ENCODE results near the gene AGO1. TPM values are rescaled to one million over a fixed set of nuclear protein-coding genes. Genes with fewer than 3 reads are reported as not detected.

AGO1 gene
- total RNA-seq, 1 experiment from 2014 or later: 36.2 TPM

DNA sequence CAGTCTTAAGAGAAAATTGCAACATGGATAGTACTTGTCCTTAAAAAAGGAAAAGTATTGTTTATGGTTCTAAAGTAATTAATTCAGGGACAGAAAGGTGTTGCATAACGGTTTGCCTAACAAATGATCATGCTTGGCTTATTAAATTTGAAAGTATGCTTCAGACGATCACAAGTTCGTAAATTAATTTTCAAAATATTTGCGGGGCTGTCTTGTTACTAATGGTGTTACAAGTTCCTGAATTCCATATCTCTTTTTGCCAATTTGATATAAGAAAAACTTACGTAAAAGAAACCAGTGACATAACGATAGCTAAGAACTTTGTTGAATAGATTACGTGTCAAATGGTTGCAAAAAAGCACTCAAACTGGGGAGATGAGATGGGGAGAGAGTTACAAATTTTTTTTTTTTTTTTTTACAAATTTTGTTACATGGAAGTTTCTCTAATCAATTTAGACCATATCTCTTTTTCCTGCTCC, 49.2 kb downstream of the AGO1 start:
- H3K9ac ChIP-seq (ENCODE audit: low read length): peak overlapping the region; percentile 95
- peaks cover 60% of the 10 kb centered on the region for H3K79me2 ChIP-seq (ENCODE audit: insufficient read depth, low read length)
- H3K9me3 ChIP-seq (ENCODE audit: control insufficient read depth in 1 of 2, insufficient read depth in 1 of 2, low read depth in 1 of 2, low read length in 2 of 2): no peaks in the 10 kb centered on the region
- H3K27ac ChIP-seq (ENCODE audit: low read depth, low read length): peak overlapping the region; percentile 99; the same call in 1 of the 2 replicates
- ATAC-seq (no peak), DNase-seq (ENCODE audit: low read depth, low spot score) (no peak)
- H3K4me2 ChIP-seq (ENCODE audit: low read length): peak overlapping the region; percentile 77
- no peaks in the 10 kb centered on the region for H3K36me3 ChIP-seq (ENCODE audit: control insufficient read depth in 1 of 2, insufficient read depth in 2 of 2, low read length in 2 of 2)
- ChIA-PET CTCF (no interaction called here), RAD21 (ENCODE audit: low non-redundant PET in 1 of 2, low total read pairs in 2 of 2, uncharacterized antibody in 2 of 2, unreplicated experiment in 2 of 2) (no interaction called here), POLR2A (no interaction called here)
- H3K4me1 ChIP-seq (ENCODE audit: control insufficient read depth in 1 of 2, insufficient read depth in 2 of 2, low read length in 2 of 2): peaks cover 14% of the 10 kb centered on the region in 2 experiments
- TSS peak; percentile 52 for BruUV-seq (replicated peaks)
- H3K4me3 ChIP-seq (replicated peaks in 1 of 2; ENCODE audit: low read depth in 1 of 2, low read length in 2 of 2): peak overlapping the region; percentile 81 to 100
- intact Hi-C loops (cut with micrococcal nuclease): no loop called here
- H2AFZ ChIP-seq (ENCODE audit: low read depth, low read length, poor library complexity, severe bottlenecking): no peak overlapping the region
- H3K27me3 ChIP-seq (ENCODE audit: insufficient read depth, low read length): no peaks in the 10 kb centered on the region
- no peaks in the 10 kb centered on the region for H3K9me2 ChIP-seq (ENCODE audit: insufficient read depth)
- no peaks in the 10 kb centered on the region; the same call in 1 of the 2 replicates for H4K20me1 ChIP-seq (ENCODE audit: insufficient read depth)
- TF ChIP-seq, protein P1, sequence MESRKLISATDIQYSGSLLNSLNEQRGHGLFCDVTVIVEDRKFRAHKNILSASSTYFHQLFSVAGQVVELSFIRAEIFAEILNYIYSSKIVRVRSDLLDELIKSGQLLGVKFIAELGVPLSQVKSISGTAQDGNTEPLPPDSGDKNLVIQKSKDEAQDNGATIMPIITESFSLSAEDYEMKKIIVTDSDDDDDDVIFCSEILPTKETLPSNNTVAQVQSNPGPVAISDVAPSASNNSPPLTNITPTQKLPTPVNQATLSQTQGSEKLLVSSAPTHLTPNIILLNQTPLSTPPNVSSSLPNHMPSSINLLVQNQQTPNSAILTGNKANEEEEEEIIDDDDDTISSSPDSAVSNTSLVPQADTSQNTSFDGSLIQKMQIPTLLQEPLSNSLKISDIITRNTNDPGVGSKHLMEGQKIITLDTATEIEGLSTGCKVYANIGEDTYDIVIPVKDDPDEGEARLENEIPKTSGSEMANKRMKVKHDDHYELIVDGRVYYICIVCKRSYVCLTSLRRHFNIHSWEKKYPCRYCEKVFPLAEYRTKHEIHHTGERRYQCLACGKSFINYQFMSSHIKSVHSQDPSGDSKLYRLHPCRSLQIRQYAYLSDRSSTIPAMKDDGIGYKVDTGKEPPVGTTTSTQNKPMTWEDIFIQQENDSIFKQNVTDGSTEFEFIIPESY (IDR thresholded peaks at IDR 0.05; ENCODE audit: extremely low read depth, insufficient replicate concordance, low read length): no peak
- TF ChIP-seq SIN3A (IDR thresholded peaks at IDR 0.05; ENCODE audit: low read depth) (no peak), POLR2A (IDR thresholded peaks at IDR 0.05; ENCODE audit: borderline replicate concordance, extremely low read depth, insufficient read depth, insufficient read length) (no peak)

DNA sequence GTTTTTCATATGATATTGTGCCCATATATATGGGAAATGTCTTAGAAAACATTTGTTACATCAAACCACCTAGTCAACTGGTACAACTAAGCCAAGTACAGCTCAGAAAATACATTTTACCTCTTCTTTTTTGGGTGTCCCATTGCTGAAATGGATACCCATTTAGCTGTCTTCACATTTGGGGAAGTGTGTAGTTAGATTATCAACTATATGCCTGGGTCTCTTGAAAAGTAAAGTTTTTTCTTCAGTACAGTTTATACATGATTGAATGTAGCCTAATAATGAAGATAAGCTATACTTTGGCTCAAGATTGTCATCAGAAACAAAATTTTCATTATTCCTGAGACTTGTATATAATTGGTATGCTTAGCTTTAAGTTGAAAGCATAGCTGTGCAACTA, 49.9 kb downstream of the AGO1 start:
- Histone ChIP-seq H3K9me3 (ENCODE audit: control insufficient read depth in 1 of 2, insufficient read depth in 1 of 2, low read depth in 1 of 2, low read length in 2 of 2) (no peaks in the 10 kb centered on the region), H3K4me1 (ENCODE audit: control insufficient read depth in 1 of 2, insufficient read depth in 2 of 2, low read length in 2 of 2) (peaks cover 14% of the 10 kb centered on the region in 2 experiments), H3K79me2 (ENCODE audit: insufficient read depth, low read length) (peaks cover 68% of the 10 kb centered on the region), H2AFZ (ENCODE audit: low read depth, low read length, poor library complexity, severe bottlenecking) (no peak overlapping the region), H3K36me3 (ENCODE audit: control insufficient read depth in 1 of 2, insufficient read depth in 2 of 2, low read length in 2 of 2) (no peaks in the 10 kb centered on the region), H3K9me2 (ENCODE audit: insufficient read depth) (no peaks in the 10 kb centered on the region), H3K27me3 (ENCODE audit: insufficient read depth, low read length) (no peaks in the 10 kb centered on the region), H3K27ac (ENCODE audit: low read depth, low read length) (no peak overlapping the region), H3K4me2 (ENCODE audit: low read length) (peak overlapping the region; percentile 77; the same call in 1 of the 2 replicates), H4K20me1 (ENCODE audit: insufficient read depth) (no peaks in the 10 kb centered on the region; the same call in 1 of the 2 replicates), H3K4me3 (replicated peaks in 1 of 2; ENCODE audit: low read depth in 1 of 2, low read length in 2 of 2) (no peak overlapping the region; a peak in 1 of 4 replicates), H3K9ac (ENCODE audit: low read length) (no peak overlapping the region)
- no peak for TF ChIP-seq ZNF274 (IDR thresholded peaks at IDR 0.05; ENCODE audit: low read depth, low read length)
- TF ChIP-seq JUND (IDR thresholded peaks at IDR 0.05): no peak
- no peak for TF ChIP-seq CBX3 (IDR thresholded peaks at IDR 0.05; ENCODE audit: low read depth)
- no peak for TF ChIP-seq EGR1 (IDR thresholded peaks at IDR 0.05; ENCODE audit: low read depth)
- no peak for TF ChIP-seq POLR2A (IDR thresholded peaks at IDR 0.05; ENCODE audit: borderline replicate concordance, extremely low read depth, insufficient read depth, insufficient read length)
- no peak for TF ChIP-seq SRF (IDR thresholded peaks at IDR 0.05; ENCODE audit: low read depth)
- TF ChIP-seq SIN3A (IDR thresholded peaks at IDR 0.05; ENCODE audit: low read depth): no peak
- TF ChIP-seq, protein P2, sequence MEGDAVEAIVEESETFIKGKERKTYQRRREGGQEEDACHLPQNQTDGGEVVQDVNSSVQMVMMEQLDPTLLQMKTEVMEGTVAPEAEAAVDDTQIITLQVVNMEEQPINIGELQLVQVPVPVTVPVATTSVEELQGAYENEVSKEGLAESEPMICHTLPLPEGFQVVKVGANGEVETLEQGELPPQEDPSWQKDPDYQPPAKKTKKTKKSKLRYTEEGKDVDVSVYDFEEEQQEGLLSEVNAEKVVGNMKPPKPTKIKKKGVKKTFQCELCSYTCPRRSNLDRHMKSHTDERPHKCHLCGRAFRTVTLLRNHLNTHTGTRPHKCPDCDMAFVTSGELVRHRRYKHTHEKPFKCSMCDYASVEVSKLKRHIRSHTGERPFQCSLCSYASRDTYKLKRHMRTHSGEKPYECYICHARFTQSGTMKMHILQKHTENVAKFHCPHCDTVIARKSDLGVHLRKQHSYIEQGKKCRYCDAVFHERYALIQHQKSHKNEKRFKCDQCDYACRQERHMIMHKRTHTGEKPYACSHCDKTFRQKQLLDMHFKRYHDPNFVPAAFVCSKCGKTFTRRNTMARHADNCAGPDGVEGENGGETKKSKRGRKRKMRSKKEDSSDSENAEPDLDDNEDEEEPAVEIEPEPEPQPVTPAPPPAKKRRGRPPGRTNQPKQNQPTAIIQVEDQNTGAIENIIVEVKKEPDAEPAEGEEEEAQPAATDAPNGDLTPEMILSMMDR (IDR thresholded peaks at IDR 0.05 in 2 of 3, conservative IDR thresholded peaks at IDR 0.05 in 1 of 3; ENCODE audit: borderline replicate concordance in 1 of 3, insufficient read depth in 1 of 3, low read depth in 2 of 3, low read length in 2 of 3): no peak
- BruUV-seq (replicated peaks): no TSS peak
- intact Hi-C loops (cut with micrococcal nuclease): no loop called here
- CTCF ChIA-PET: no interaction called here
- RAD21 ChIA-PET (ENCODE audit: low non-redundant PET in 1 of 2, low total read pairs in 2 of 2, uncharacterized antibody in 2 of 2, unreplicated experiment in 2 of 2): no interaction called here
- POLR2A ChIA-PET: no interaction called here
- no peak for DNase-seq (ENCODE audit: low read depth, low spot score)
- no peak for ATAC-seq

Measured in HCT116 (cell line).